Uterus (tissue), 4 donors: Measurements from ENCODE around the gene ZNF229. TPM values are rescaled to one million over a fixed set of nuclear protein-coding genes. Genes with fewer than 3 reads are reported as not detected.
"Not testable (repeated sequence)": the region's sequence is repeated elsewhere in the genome, so short reads cannot be mapped to it uniquely, and the experiment has no call there.

Source experiments
- DNase-seq, 2 donors: peaks; one replicate each; pipeline ENCODE4 v3.0.0-alpha.2; 2019 to 2020
- H3K27ac ChIP-seq, 2 donors: fragments of 200-600 bp; sonication (generic); 1 replicate in 1 of 2; 2 replicates in 1 of 2; pipeline ENCODE4 v1.5.1; 2016 to 2018
- H3K27me3 ChIP-seq, 2 donors: fragments of 200-600 bp; sonication (generic); one replicate each; pipeline ENCODE4 v1.5.1; 2018 to 2019; ENCODE audit warnings: control low read depth in 1 of 2
- H3K36me3 ChIP-seq, 2 donors: fragments of 200-600 bp; sonication (generic); one replicate each; pipeline ENCODE4 v1.5.1; 2019; ENCODE audit warnings: control low read depth in 1 of 2
- H3K4me1 ChIP-seq, 2 donors: fragments of 200-600 bp; sonication (generic); one replicate each; pipeline ENCODE4 v1.5.1; 2018 to 2019; ENCODE audit warnings: control low read depth in 1 of 2
- H3K4me3 ChIP-seq, 2 donors: fragments of 200-600 bp; sonication (generic); 1 replicate in 1 of 2; 2 replicates in 1 of 2; pipeline ENCODE4 v1.5.1; 2018 to 2019; ENCODE audit warnings: mild to moderate bottlenecking in 1 of 2
- H3K9me3 ChIP-seq, 2 donors: fragments of 200-600 bp; sonication (generic); one replicate each; pipeline ENCODE4 v1.5.1; 2019; ENCODE audit warnings: control low read depth in 1 of 2
- CTCF ChIP-seq, 4 experiments: fragments of 200-600 bp in 2 of 4; fragments of 450-650 bp in 2 of 4; sonication (generic) in 2 of 4; IDR thresholded peaks; one replicate each; pipeline ENCODE4 v1.5.1; 2016 to 2019; ENCODE audit warnings: antibody characterized with exemption in 4 of 4, mild to moderate bottlenecking in 2 of 4, moderate library complexity in 1 of 4
- POLR2A ChIP-seq, 2 donors: fragments of 450-650 bp; IDR thresholded peaks; one replicate each; pipeline ENCODE4 v1.6.1; 2016; ENCODE audit warnings: antibody characterized with exemption in 2 of 2, mild to moderate bottlenecking in 1 of 2, moderate library complexity in 1 of 2
- intact Hi-C: fragments of 100-400 bp; cut with DNase I; formaldehyde crosslinking; loops from one replicate; pipeline ENCODE4 v1.15.1; 2023; ENCODE audit warnings: low total_unique reads
- total RNA-seq, 4 donors: library from RNA; depleted of rRNA in 3 of 4; stranded (reverse); fragments of >200 nt in 3 of 4; gene quantifications; one replicate each; pipeline versions ENCODE4 v1.1.0 to v1.2.4, GENCODE V29; 2014 to 2023
- donor health status: DM: yes; HTN: yes; CAD: no.

ZNF229 gene
- total RNA-seq, result 10 to 100 TPM in 1 of 4 donors, 1 to 10 TPM in 3; 1.0 to 23.7 (median 2.4) TPM

- Histone ChIP-seq H3K27me3 (no peaks in the 10 kb centered on the region), H3K9me3 (peaks cover 0 to 26% of the 10 kb centered on the region in 2 donors), H3K36me3 (no peaks in the 10 kb centered on the region), H3K4me1 (no peaks in the 10 kb centered on the region), H3K27ac (no peak within 1 kb of the TSS), H3K4me3 (peak within 1 kb of the TSS; percentile 49)
- DNase-seq, result peak; percentile 71 to 72
- TF ChIP-seq POLR2A (IDR thresholded peaks at IDR 0.05) (no peak), CTCF (IDR thresholded peaks at IDR 0.05) (no peak)
- intact Hi-C loops, result no loop called here
Observed at GRCh38 chr19:44447916-44448674, at the start of gene ZNF229. Gene ZNF229, minus strand, starts transcription at chr19:44448472. Its CDS starts 5,625 bp downstream, at chr19:44442847.

- no peak for DNase-seq
- H3K36me3 ChIP-seq, result no peaks in the 10 kb centered on the region
- H3K27ac ChIP-seq, result no peak overlapping the region
- no peak for TF ChIP-seq CTCF (IDR thresholded peaks at IDR 0.05)
- no peak for TF ChIP-seq POLR2A (IDR thresholded peaks at IDR 0.05)
- H3K4me3 ChIP-seq, result no peak overlapping the region
- peaks cover 0 to 62% of the 10 kb centered on the region in 2 donors for H3K9me3 ChIP-seq
- H3K27me3 ChIP-seq, result no peaks in the 10 kb centered on the region
- H3K4me1 ChIP-seq, result peaks cover 0 to 6% of the 10 kb centered on the region in 2 donors
- intact Hi-C loops, result no loop called here
Observed at GRCh38 chr19:44496711-44497110, 48.4 kb upstream of the ZNF229 start.

GRCh38 chr19:44476559-44477408 is 28.5 kb upstream of the ZNF229 start:
- no peak for DNase-seq
- Histone ChIP-seq H3K27ac (no peak overlapping the region), H3K36me3 (peaks cover 0 to 9% of the 10 kb centered on the region in 2 donors), H3K4me3 (no peak overlapping the region), H3K4me1 (no peaks in the 10 kb centered on the region), H3K9me3 (peaks cover 12 to 92% of the 10 kb centered on the region in 2 donors), H3K27me3 (no peaks in the 10 kb centered on the region)
- no peak for TF ChIP-seq CTCF (IDR thresholded peaks at IDR 0.05)
- intact Hi-C loops, result no loop called here

- H3K4me1 ChIP-seq, intact Hi-C loops, H3K27ac ChIP-seq, H3K4me3 ChIP-seq, H3K36me3 ChIP-seq, DNase-seq, H3K27me3 ChIP-seq: not testable (repeated sequence)
- peaks cover 0 to 32% of the 10 kb centered on the region in 2 donors for H3K9me3 ChIP-seq
Observed at GRCh38 chr19:44468730-44469129, 20.5 kb upstream of the ZNF229 start.

- DNase-seq, H3K27me3 ChIP-seq, H3K9me3 ChIP-seq, H3K4me1 ChIP-seq, H3K4me3 ChIP-seq, H3K27ac ChIP-seq, H3K36me3 ChIP-seq, intact Hi-C loops: not testable (repeated sequence)
Observed at GRCh38 chr19:44462600-44463286, 14.5 kb upstream of the ZNF229 start.

GRCh38 chr19:44456016-44456415 is 7.7 kb upstream of the ZNF229 start:
- H3K9me3 ChIP-seq, intact Hi-C loops, H3K27me3 ChIP-seq, H3K4me3 ChIP-seq, H3K36me3 ChIP-seq, H3K4me1 ChIP-seq, H3K27ac ChIP-seq, DNase-seq: not testable (repeated sequence)
